ENCODE data around the gene RBPMS2.

The RBPMS2 gene

GRCh38 chr15:64702816-64703631 is 72.4 kb downstream of the RBPMS2 start:
- peaks cover 17% of the 10 kb centered on the region for H3K4me1 ChIP-seq (ENCODE audit: low read length)
- peaks cover 47% of the 10 kb centered on the region for H3K79me2 ChIP-seq (ENCODE audit: low read length)
- peak overlapping the region; percentile 96 for H3K4me2 ChIP-seq (ENCODE audit: low read length)
- TF ChIP-seq EZH2phosphoT487 (IDR thresholded peaks at IDR 0.05; ENCODE audit: low read depth) (no peak), CTCF (IDR thresholded peaks at IDR 0.05; ENCODE audit: low read depth, low read length) (no peak)
- H3K9ac ChIP-seq (ENCODE audit: low read length) = peak overlapping the region; percentile 98
- peak overlapping the region; percentile 47 for H3K27ac ChIP-seq (ENCODE audit: low read length)
- peak overlapping the region; percentile 95 for H2AFZ ChIP-seq (ENCODE audit: low read depth, low read length)
- peaks cover 39% of the 10 kb centered on the region for H4K20me1 ChIP-seq (ENCODE audit: insufficient read depth, low read length)
- H3K4me3 ChIP-seq (ENCODE audit: low read length) = peak overlapping the region; percentile 98
- peaks cover 14% of the 10 kb centered on the region for H3K36me3 ChIP-seq (replicated peaks; ENCODE audit: low read depth, low read length)
- H3K27me3 ChIP-seq (ENCODE audit: low read depth, low read length) = no peaks in the 10 kb centered on the region
- H3K9me3 ChIP-seq (ENCODE audit: insufficient read depth, low read length) = no peaks in the 10 kb centered on the region

GRCh38 chr15:64701482-64702184 is 73.8 kb downstream of the RBPMS2 start:
- H4K20me1 ChIP-seq (ENCODE audit: insufficient read depth, low read length) = peaks cover 47% of the 10 kb centered on the region
- H3K4me1 ChIP-seq (ENCODE audit: low read length) = peaks cover 17% of the 10 kb centered on the region

GRCh38 chr15:64701051-64701450 is 74.3 kb downstream of the RBPMS2 start:
- no peaks in the 10 kb centered on the region for H3K27me3 ChIP-seq (ENCODE audit: low read depth, low read length)
- H2AFZ ChIP-seq (ENCODE audit: low read depth, low read length) = no peak overlapping the region
- H3K4me2 ChIP-seq (ENCODE audit: low read length) = peak overlapping the region; percentile 88
- H3K27ac ChIP-seq (ENCODE audit: low read length) = no peak overlapping the region
- no peaks in the 10 kb centered on the region for H3K9me3 ChIP-seq (ENCODE audit: insufficient read depth, low read length)
- H4K20me1 ChIP-seq (ENCODE audit: insufficient read depth, low read length) = peaks cover 53% of the 10 kb centered on the region
- TF ChIP-seq EZH2phosphoT487 (IDR thresholded peaks at IDR 0.05; ENCODE audit: low read depth) = no peak
- TF ChIP-seq CTCF (IDR thresholded peaks at IDR 0.05; ENCODE audit: low read depth, low read length) = no peak
- peaks cover 63% of the 10 kb centered on the region for H3K79me2 ChIP-seq (ENCODE audit: low read length)
- H3K9ac ChIP-seq (ENCODE audit: low read length) = no peak overlapping the region
- H3K36me3 ChIP-seq (replicated peaks; ENCODE audit: low read depth, low read length) = peaks cover 14% of the 10 kb centered on the region
- H3K4me1 ChIP-seq (ENCODE audit: low read length) = peaks cover 18% of the 10 kb centered on the region
- H3K4me3 ChIP-seq (ENCODE audit: low read length) = no peak overlapping the region

More at GRCh38 chr15:64701482-64702184, 73.8 kb downstream of the RBPMS2 start:
- peaks cover 57% of the 10 kb centered on the region for H3K79me2 ChIP-seq (ENCODE audit: low read length)
- no peaks in the 10 kb centered on the region for H3K9me3 ChIP-seq (ENCODE audit: insufficient read depth, low read length)
- no peaks in the 10 kb centered on the region for H3K27me3 ChIP-seq (ENCODE audit: low read depth, low read length)
- H3K4me2 ChIP-seq (ENCODE audit: low read length) = peak overlapping the region; percentile 88
- peak overlapping the region; percentile 98 for H3K4me3 ChIP-seq (ENCODE audit: low read length)
- H3K9ac ChIP-seq (ENCODE audit: low read length) = 0 out of 2 replicates have a peak overlapping the region, but pooled peaks have one; percentile 15
- H2AFZ ChIP-seq (ENCODE audit: low read depth, low read length) = no peak overlapping the region
- H3K27ac ChIP-seq (ENCODE audit: low read length) = no peak overlapping the region
- TF ChIP-seq CTCF (IDR thresholded peaks at IDR 0.05; ENCODE audit: low read depth, low read length) (no peak), EZH2phosphoT487 (IDR thresholded peaks at IDR 0.05; ENCODE audit: low read depth) (no peak)
- H3K36me3 ChIP-seq (replicated peaks; ENCODE audit: low read depth, low read length) = peaks cover 14% of the 10 kb centered on the region

- Histone ChIP-seq H3K79me2 (ENCODE audit: low read length) (peaks cover 72% of the 10 kb centered on the region), H3K27me3 (ENCODE audit: low read depth, low read length) (no peaks in the 10 kb centered on the region), H3K9ac (ENCODE audit: low read length) (no peak overlapping the region), H3K9me3 (ENCODE audit: insufficient read depth, low read length) (no peaks in the 10 kb centered on the region), H3K36me3 (replicated peaks; ENCODE audit: low read depth, low read length) (peaks cover 14% of the 10 kb centered on the region), H3K27ac (ENCODE audit: low read length) (no peak overlapping the region), H4K20me1 (ENCODE audit: insufficient read depth, low read length) (peaks cover 64% of the 10 kb centered on the region), H3K4me3 (ENCODE audit: low read length) (no peak overlapping the region), H3K4me2 (ENCODE audit: low read length) (no peak overlapping the region), H3K4me1 (ENCODE audit: low read length) (peaks cover 30% of the 10 kb centered on the region), H2AFZ (ENCODE audit: low read depth, low read length) (no peak overlapping the region)
- TF ChIP-seq CTCF (IDR thresholded peaks at IDR 0.05; ENCODE audit: low read depth, low read length) = no peak
- no peak for TF ChIP-seq EZH2phosphoT487 (IDR thresholded peaks at IDR 0.05; ENCODE audit: low read depth)
Observed at GRCh38 chr15:64699751-64700388, 75.5 kb downstream of the RBPMS2 start.

Data from OCI-LY3 (cell line).